Measurements from ENCODE around the gene COA5.

- TF ChIP-seq ZBTB33 (IDR thresholded peaks at IDR 0.05; ENCODE audit: extremely low read depth, insufficient replicate concordance, low read length) (no peak), CTCF (IDR thresholded peaks at IDR 0.05 in 2 of 3, conservative IDR thresholded peaks at IDR 0.05 in 1 of 3; ENCODE audit: borderline replicate concordance in 1 of 3, insufficient read depth in 1 of 3, low read depth in 2 of 3, low read length in 2 of 3) (no peak), EZH2phosphoT487 (IDR thresholded peaks at IDR 0.05; ENCODE audit: borderline replicate concordance) (no peak), ATF3 (IDR thresholded peaks at IDR 0.05) (no peak), SIN3A (IDR thresholded peaks at IDR 0.05; ENCODE audit: low read depth) (no peak)
Observed at GRCh38 chr2:98563394-98563793, 44.9 kb downstream of the COA5 start.

Measured in HCT116 (cell line).